ENCODE results near the gene ATG4C. TPM values are rescaled to one million over a fixed set of nuclear protein-coding genes. Genes with fewer than 3 reads are reported as not detected.

ATG4C gene
- total and polyA plus RNA-seq, 2 of the 4 experiments (the other 2 are of a cell fraction) = 4.7 to 7.2 TPM

GRCh38 chr1:62794053-62794452 is 10.1 kb downstream of the ATG4C start:
- H4K91ac ChIP-seq (ENCODE audit: insufficient read depth, low read depth, low read length) = no peak overlapping the region
- no peak for TF ChIP-seq RFX5 (IDR thresholded peaks at IDR 0.05; ENCODE audit: low read depth, low read length)
- no peak for TF ChIP-seq MXI1 (IDR thresholded peaks at IDR 0.05; ENCODE audit: borderline replicate concordance, low read depth, low read length)
- no peak for TF ChIP-seq RAD21 (IDR thresholded peaks at IDR 0.05; ENCODE audit: low read length)
- no peak for TF ChIP-seq MAFK (IDR thresholded peaks at IDR 0.05; ENCODE audit: low read depth, low read length)
- TF ChIP-seq BHLHE40 (IDR thresholded peaks at IDR 0.05; ENCODE audit: low read depth, low read length) = no peak
- TF ChIP-seq RCOR1 (IDR thresholded peaks at IDR 0.05; ENCODE audit: insufficient replicate concordance, low read length) = no peak
- no peaks in the 10 kb centered on the region for H3K36me3 ChIP-seq (ENCODE audit: control insufficient read depth, insufficient read depth, low read length)
- H4K5ac ChIP-seq (ENCODE audit: low read depth, low read length) = no peak overlapping the region
- no TSS peak for BruUV-seq (replicated peaks)
- DNase-seq = no peak
- no peak overlapping the region for H2AK5ac ChIP-seq (ENCODE audit: low read depth, low read length)
- no peaks in the 10 kb centered on the region for H4K20me1 ChIP-seq (ENCODE audit: insufficient read depth, low read length)
- no CpG with 5 or more reads among the region's 1 CpG for WGBS, 2 experiments (ENCODE audit: extremely low coverage in 2 of 2, insufficient read length in 1 of 2)
- H2BK15ac ChIP-seq (ENCODE audit: low read depth, low read length) = no peak overlapping the region
- H2BK5ac ChIP-seq (ENCODE audit: low read depth, low read length, poor library complexity, severe bottlenecking) = no peak overlapping the region
- H3K9me1 ChIP-seq (ENCODE audit: insufficient read depth, low read length) = no peaks in the 10 kb centered on the region
- H3K27me3 ChIP-seq (ENCODE audit: control insufficient read depth, insufficient read depth, low read length) = no peaks in the 10 kb centered on the region
- peaks cover 0 to 7% of the 10 kb centered on the region in 2 experiments; a peak in 2 of 4 replicates for H3K79me1 ChIP-seq (ENCODE audit: low read depth in 1 of 2, low read length in 2 of 2)
- no peak overlapping the region for H2BK120ac ChIP-seq (ENCODE audit: low read depth, low read length)
- no peaks in the 10 kb centered on the region for H3K4me1 ChIP-seq (ENCODE audit: control insufficient read depth, insufficient read depth, low read length)
- dilution Hi-C loops (cut with HindIII; ENCODE audit: low sequenced_read_pairs, unreplicated experiment) (no loop called here), intact Hi-C loops (cut with micrococcal nuclease) (no loop called here), in situ Hi-C loops (cut with MboI; ENCODE audit: low sequenced_read_pairs) (no loop called here)
- H2AFZ ChIP-seq (replicated peaks; ENCODE audit: low read length, poor library complexity) = no peak overlapping the region
- H3K14ac ChIP-seq (replicated peaks; ENCODE audit: low read depth, low read length) = no peak overlapping the region
- no peak overlapping the region for H3K4me3 ChIP-seq (ENCODE audit: insufficient read depth, low read depth, low read length)
- H3K18ac ChIP-seq (ENCODE audit: low read depth, low read length) = no peak overlapping the region
- no peaks in the 10 kb centered on the region for H3K9me3 ChIP-seq (ENCODE audit: control insufficient read depth, insufficient read depth, low read length)
- H3K4ac ChIP-seq (ENCODE audit: low read depth, low read length) = no peak overlapping the region
- no peak overlapping the region for H4K8ac ChIP-seq (ENCODE audit: low read depth in 2 of 2, low read length in 2 of 2)
- no peak overlapping the region for H3K56ac ChIP-seq (ENCODE audit: extremely low read depth, insufficient read depth, low read length)
- ATAC-seq (ENCODE audit: low read depth) = no peak
- no peak overlapping the region for H2AK9ac ChIP-seq (replicated peaks; ENCODE audit: low read depth, low read length, poor library complexity)
- ChIA-PET POLR2A (ENCODE audit: unreplicated experiment) (interaction anchor here (0.5 to 0.6 kb wide), 2 partner anchors 289 to 319 kb away, joined by 3 to 7 read pairs; no protein-coding TSS in a partner anchor), CTCF (no interaction called here)
- H3K9ac ChIP-seq (ENCODE audit: low read depth, low read length) = no peak overlapping the region
- H3K4me2 ChIP-seq (ENCODE audit: low read depth, low read length) = no peak overlapping the region
- no peak overlapping the region for H3K27ac ChIP-seq (ENCODE audit: insufficient read depth, low read length)
- H2BK20ac ChIP-seq (ENCODE audit: low read depth, low read length) = no peak overlapping the region
- H3K23ac ChIP-seq (ENCODE audit: low read depth, low read length) = no peak overlapping the region

Data from IMR-90 (cell line).